ENCODE measurements around the gene CTNNA3. TPM values are rescaled to one million over a fixed set of nuclear protein-coding genes. Genes with fewer than 3 reads are reported as not detected.

The CTNNA3 gene
- total RNA-seq, 1 donor from 2014 or later = 0.13 TPM

DNA sequence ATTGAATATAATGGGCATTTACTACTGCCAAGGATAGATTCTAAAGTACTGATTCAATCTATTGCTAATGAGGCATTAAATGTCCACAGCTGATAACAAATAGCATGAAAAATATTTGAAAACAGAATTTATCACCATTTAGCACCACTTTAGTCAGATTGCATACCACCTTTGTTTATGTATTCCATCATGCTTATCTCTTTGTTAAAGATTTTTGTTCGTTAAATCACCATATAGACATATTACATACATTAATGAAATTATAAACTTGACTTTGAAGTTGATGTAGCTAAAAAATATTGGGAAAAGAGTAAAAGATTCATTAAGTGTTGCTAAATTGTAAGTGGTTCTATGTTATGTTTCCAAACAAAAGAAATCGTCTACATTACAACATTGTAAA is 1022.9 kb downstream of the CTNNA3 start:
- DNase-seq (ENCODE audit: low read depth in 2 of 2) = no peak

DNA sequence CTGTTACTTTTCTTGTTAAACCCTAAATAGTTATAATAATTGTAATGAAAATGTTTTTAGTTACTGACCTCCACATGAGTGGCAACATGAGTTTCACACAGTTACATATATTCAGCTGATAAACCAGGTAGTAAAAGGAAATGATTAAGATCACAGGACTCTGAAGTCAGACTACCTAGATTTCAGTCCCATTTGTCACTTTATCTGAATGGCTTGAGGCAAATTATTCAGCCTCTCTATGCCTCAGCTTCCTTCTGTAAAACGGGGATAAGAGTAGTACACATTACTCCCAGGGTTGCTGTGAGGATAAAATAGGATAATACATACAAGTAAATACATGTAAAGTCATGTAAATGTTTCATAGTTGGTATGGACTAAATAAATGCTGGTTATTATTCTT is 1024.4 kb downstream of the CTNNA3 start:
- DNase-seq (ENCODE audit: low read depth in 2 of 2) = no peak

DNA sequence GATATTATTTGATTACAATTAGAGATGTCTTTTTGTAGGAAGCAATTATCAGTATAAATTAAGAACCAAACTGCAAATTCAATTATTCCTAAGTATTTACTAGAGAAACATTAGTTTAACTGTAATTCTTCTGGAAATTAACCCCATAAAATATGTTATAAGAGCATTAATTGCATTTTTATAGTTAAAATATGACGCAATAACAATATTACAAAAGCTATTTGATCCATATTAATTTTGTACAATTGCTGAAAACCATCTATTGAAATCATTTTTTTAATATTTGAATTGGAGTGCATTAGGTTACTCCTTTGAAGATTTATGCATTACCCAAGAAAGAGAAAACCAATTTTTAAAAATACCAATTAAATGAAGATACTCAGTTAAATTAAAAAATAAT is 1024.9 kb downstream of the CTNNA3 start:
- no peak for DNase-seq (ENCODE audit: low read depth in 2 of 2)

DNA sequence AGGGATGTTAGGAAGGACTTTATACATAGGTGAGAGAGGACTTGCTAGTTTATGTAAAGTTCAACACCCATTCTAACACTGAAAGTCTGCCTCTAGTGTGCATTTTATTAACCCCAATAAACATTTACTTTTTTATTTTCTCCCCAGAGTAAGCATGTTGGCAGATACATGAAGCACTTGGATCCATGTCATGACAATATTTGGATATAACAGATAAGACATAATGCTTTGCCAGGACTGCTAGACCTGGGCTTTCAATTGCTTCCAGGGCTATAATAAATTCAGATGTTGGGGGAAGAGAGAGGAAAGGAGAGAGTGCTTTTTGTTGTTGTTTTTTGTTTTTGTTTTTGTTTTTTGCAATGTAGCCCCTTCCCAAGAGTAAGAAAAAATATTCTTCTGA is 1039.5 kb downstream of the CTNNA3 start:
- DNase-seq (ENCODE audit: low read depth in 2 of 2) = no peak

DNA sequence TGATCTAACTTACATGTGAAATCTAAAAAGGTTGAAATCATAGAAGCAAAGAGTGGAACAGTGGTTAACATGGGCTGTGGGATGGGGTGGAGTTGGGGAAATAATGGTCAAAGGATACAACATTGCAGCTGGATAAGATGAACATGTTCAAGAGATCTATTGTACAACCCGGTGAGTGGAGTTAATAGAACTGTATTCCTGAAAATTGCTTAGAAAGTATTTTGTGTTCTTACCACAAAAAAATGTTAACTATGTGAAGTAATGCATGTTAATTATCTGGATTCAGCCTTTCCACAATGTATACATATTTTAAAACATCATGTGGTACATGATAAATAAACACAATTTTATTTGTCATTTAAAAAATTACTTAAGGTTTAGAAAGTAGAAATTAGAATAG is 1041.1 kb downstream of the CTNNA3 start:
- no peak for DNase-seq (ENCODE audit: low read depth in 2 of 2)

DNA sequence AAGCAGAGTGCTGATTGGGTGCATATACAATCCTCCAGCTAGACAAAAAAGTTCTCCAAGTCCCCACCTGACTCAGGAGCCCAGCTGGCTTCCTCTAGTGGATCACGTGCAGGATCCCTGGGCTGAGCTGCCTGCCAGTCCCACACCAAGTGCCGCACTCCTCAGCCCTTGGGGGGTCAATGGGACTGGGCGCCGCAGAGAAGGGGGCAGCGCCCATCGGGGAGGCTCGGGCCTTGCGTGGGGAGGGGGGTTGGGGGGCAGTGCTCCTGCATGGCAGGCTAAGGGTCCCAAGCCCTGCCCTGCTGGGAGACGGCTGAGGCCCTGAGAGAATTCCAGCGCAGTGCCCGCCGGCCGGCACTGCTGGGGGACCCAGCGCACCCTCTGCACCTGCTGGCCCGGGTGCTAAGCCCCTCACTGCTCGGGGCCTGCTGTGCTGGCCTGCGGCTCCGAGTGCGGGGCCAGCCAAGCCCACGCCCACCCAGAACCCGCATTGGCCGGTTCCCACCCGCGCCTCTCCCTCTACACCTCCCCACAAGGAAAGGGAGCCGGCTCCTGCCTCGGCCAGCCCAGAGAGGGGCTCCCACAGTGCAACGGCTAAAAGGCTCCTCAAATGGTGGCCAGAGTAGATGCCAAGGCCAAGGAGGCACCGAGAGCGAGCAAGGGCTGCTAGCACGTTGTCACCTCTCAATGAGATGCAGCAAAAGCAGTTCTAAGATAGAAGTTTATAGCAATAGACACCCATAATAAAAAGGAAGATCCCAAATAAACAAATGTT is 1044.5 kb downstream of the CTNNA3 start:
- no peak for DNase-seq (ENCODE audit: low read depth in 2 of 2)

DNA sequence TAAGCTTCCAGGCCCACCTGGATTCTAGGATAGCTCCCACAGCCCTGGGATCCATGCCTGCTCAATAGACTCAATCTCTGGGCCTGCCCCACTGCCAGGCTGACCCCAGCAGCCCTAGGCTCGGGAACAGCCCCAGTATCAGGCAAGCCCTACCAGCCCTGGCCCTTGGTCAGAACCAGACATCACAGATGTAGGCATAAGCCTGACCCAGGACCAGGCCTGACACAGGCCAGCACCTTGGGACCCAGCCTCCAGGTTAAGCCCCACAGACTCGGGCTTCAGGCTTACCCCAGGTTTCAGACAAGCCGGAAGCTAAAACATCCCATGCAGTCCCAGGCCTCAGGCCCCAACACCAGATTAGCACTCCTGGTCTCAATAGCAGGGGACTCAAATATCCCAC is 1046.4 kb downstream of the CTNNA3 start:
- DNase-seq (ENCODE audit: low read depth in 2 of 2) = no peak

DNA sequence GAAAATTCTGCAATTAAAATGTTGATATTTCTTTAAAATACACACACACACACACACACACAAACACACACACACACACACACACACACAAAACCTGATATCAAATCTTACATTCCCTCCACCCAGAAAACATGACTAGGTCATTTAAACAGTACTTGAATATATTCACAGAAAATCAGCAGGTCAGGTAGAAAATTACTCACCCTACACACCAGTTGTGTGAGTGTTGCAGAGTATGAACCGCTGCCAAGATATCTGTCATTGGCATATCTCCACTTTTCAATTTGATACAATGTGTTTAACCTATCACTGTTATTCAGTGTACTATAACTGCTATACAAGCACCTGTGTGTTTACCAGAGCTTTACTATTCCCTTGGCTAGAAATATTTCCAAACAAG is 1053.8 kb downstream of the CTNNA3 start:
- DNase-seq (ENCODE audit: low read depth in 2 of 2) = no peak

DNA sequence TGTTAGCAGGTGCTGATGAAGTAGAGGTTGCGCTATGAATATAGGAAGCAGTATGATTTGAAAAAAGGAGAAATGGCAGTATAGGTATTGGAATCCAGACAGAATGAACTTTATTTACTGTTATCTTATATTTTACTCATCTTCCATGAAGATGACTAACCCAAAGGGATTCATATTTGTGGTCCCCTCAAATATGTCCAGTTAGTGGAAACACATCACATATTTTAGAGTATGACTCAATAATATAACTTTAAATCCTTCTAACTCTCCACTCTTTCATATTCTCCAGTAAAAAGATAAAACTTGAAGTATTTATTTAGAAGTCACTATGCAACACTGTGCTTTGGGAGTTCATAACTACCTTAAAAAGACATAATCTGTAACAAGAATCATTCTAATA is 1056.6 kb downstream of the CTNNA3 start:
- DNase-seq (ENCODE audit: low read depth in 2 of 2) = no peak

DNA sequence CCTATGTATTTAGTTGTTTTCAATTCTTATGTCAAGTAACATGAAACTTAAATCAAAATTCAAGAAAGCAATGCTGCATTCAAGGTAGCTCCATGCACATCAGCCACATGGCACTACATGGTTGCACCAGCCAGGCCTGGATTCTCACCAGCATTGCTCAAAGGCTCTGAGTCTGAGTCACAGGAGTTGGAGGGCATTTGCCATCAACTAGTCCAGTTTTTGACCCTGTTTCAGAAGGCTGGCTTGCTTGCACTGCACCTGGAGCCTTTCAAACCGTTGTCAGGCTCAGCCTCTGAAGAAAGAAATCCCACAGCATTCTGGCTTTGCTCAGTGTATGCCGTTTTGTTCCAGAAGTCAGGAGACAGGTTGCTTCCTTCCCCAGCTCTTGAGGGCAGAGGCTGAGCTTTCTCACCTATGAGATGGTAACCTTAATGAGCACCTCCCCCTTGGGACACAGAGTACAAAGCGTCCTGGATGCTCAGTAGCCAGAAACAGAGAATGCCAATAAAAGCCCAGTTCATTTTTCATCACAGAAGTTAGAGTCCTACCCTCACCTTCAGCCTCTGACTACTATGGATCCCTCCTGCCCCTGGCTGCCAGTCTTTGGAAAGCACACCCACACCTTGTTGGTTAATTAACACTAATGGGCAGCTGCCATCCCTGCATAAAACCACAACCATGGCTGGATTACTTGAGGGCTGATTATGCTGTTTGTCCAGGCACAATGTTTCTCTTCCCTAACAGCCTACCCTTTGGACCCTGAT is 1058.5 kb downstream of the CTNNA3 start:
- DNase-seq (ENCODE audit: low read depth in 2 of 2) = no peak

DNA sequence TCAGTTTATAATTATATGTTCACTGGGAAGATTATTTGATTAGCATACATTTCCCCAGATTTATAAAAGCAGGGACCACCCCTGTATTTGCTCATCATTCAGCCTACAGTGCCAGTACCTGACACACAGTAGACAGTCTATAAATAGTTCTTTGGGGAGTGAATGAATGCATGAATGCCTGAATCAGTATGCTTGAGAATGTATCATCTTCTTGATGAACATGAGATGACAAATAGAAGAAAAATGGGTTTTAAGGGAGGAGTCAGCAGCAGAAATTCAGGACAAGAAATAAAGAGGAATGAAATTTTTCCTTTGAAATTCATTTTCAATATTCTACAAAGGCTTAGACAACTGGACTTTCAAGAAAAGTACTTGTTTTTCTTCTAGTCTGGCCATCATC is 1066.0 kb downstream of the CTNNA3 start:
- DNase-seq (ENCODE audit: low read depth in 2 of 2) = no peak

DNA sequence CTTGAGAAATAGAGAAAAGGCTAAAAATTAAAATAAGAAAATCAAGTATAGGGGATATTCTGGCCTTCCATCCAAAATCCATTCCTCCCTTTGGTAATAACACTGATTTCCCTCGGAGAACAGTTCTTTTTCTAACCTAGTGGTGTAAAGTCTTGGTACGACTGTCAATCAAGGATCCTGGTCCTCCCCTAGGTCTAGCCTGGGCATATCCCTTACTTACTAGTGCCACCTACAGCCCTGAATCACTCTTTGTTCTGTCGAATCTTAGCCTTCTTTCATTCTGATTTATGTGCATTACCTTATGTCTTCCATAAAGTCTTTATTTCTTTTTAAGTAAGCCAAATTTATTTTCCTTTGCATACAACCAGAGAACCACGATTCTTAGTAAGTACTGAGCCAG is 1068.8 kb downstream of the CTNNA3 start:
- no peak for DNase-seq (ENCODE audit: low read depth in 2 of 2)

DNA sequence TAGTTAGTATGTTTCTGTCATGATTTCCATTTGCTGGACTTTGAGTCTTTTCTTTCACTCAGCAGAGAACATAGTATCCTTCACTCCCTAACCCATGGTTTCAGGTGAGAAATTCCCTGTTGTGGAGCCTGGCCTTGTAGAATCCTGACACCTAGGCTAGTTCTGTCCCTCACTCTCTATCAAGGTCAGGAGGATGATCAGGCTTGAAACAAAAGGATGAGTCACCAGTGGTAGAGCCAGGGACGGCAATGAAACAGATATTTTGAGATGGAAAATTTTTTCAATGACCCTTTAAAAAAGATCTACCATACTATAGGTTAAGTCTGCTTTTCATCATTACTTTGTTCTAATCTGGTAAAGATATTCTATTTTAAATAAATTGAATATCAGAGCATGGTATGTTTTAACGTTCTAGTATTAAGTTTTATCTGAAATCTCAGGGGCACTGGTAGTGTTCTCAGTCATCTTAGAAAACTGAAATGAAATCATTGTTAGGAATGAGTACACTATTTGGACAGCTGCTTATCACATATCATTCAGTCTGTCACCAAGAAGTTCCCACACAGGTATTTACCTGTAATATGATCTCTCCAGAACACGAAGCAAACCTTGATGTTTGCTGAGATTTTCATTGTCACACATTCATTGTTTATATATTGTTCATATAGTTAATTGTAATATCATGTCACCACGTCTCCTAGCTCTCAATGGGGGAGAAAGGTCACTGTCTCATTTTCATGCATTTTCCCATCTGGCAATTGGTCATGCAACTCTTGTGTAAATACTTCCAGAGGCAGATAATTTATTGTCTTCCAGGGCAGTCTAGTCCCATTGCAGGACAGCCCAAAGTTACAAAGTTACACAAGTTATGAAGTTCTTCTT is 1070.0 kb downstream of the CTNNA3 start:
- no peak for DNase-seq (ENCODE audit: low read depth in 2 of 2)

DNA sequence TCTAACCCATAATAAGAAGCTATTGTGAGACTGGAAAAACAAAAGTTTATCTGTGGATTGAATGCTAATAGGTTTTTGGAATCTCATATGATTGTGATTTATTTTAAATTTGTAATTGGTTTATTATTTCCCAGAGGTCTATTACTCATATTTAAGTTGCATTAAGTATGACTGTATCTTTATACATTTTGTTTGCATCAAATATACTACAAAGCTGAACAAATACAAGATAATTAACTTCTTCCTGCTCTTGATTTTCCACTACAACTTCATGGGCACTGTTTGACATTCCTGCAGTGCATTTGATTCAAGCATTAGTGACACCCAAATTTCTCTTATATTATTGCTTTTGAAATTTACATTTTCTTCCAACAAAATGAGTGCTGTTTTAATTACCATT is 1073.9 kb downstream of the CTNNA3 start:
- DNase-seq (ENCODE audit: low read depth in 2 of 2) = no peak

DNA sequence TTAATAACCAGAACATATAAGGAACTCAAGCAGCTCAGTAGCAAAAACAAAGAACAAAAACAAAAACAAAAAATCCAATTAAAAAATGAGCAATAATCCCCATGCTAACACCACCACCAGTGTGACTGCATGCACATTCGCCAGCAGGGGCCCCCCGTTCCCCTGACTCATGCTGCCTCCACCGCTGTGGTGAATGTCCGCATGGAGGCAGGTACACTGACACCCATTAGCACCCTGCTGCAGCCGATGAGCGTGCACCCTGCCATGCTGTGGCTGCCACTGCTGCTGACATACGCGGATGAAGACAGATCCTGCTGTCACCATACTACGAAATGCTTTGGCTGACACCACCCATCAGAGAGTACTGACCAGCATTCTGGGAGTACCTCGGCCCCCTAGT is 1091.8 kb downstream of the CTNNA3 start:
- no peak for DNase-seq (ENCODE audit: low read depth in 2 of 2)

DNA sequence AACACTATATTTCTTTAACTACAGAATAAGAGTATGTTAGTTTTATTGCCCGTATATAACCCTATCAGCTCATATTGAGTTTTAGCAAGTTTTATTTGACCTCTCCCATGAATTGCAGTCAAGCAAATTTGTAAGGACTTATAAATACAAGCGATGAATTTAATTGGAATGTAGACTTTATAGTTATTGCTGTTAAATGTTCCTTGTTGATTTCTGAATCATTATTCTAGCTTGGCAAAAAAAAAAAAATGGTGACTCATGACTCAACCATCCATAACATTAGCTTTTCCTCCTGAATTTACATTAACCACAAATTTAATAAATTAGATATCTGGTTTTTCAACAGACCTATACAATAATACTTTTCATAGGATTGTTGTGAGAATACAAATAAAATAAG is 1104.1 kb downstream of the CTNNA3 start:
- DNase-seq (ENCODE audit: low read depth in 2 of 2) = no peak

DNA sequence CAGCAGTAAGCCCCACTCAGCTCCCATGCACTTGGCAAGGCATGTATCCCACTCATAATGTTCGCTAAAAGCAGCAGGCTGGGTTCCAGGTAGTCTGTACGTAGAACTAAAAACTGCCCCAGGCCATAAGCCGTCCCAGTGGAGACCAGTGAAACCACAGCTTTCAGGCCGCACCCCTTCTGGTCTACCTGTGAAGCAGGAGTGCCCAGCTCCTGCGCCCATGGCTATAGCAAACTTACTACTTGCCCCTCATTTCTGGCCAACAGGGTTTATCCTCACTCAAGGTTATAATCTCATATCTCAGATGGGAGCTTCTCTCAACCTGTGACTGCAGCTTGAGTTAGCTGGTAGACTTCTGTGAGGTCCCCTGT is 1108.3 kb downstream of the CTNNA3 start:
- no peak for DNase-seq (ENCODE audit: low read depth in 2 of 2)

DNA sequence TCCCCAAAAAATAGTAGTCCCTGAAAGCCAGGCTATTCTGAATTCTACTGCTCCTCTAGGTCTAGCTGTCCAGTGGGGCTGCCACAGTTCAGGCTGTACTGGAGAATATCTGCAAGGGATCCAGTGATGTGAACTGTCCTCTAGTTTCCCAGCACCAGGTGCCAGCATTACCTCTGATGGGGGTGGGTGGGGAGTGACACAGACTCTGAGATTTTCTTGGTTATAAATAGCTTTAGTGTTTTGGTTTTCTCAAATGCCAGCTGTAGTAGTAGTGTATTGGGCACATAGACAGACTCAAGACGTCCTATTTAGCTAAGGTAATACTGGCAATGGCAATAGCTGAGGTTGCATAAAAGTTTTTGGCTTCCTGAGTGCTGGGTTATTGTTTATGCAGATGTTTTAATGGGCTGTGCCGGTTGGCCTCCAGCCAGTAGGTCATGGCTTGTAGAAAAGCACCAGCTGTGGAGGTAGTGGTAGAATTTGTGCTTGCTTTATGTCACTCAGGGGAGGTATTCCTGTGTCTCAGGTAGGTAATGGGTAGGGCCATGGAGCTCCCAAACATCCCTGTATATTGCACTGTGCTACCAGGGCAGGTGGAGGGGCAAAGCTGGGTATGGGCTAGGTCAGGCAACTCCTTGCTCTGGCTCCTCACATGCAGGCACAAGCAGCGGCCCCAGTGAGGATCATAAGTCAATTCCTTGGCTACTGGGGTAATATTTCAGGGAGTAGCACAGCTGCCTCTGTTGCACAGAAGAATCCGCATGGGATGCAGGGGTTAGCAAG is 1108.9 kb downstream of the CTNNA3 start:
- no peak for DNase-seq (ENCODE audit: low read depth in 2 of 2)

DNA sequence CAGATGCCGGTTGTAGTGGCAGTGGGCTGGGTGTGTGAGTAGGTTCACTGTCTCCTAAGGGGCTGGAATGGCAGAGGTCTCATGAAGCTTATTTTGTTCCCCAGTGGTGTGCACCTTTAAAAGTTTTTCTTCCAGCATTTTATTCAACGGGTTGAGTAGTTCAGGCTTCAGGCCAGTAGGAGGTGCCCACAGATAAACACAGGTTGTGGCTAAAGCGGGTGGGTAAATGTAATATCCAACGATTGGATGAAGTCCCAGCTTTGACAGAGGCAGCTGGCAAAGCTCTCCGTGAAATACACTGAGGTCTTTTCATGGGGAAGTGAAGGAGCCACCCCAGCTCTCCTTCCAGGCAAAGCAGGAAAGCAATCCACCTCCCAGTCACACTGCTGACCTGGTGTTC is 1109.9 kb downstream of the CTNNA3 start:
- DNase-seq (ENCODE audit: low read depth in 2 of 2) = no peak

DNA sequence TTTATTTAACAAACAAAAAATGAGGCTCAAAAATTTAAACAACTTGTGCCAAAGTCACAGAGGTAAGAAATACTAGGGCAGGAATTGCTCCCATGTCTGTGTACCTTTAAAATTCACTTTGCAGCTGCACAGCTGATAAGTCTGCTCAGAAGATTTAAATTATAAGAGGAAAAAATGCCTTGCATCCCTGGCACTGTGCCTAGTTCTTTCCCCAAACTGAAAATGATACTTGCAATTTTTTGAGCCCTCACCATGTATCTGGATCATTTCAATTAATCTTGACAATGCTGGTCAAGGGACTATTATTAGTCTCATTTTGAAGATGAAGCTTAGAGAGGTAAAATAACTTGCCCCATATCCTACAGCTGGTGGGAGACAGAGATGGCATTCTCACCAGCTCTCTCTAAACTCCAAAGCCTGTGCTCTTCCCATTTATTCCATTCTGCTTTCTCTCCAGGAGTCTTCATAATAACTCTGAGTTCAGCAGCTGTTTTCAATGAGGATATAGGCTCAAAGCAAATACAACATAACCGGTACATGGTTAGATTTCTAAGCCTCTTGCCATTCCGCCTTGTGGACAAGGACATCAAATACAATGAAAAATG is 1120.6 kb downstream of the CTNNA3 start:
- DNase-seq (ENCODE audit: low read depth in 2 of 2) = no peak

DNA sequence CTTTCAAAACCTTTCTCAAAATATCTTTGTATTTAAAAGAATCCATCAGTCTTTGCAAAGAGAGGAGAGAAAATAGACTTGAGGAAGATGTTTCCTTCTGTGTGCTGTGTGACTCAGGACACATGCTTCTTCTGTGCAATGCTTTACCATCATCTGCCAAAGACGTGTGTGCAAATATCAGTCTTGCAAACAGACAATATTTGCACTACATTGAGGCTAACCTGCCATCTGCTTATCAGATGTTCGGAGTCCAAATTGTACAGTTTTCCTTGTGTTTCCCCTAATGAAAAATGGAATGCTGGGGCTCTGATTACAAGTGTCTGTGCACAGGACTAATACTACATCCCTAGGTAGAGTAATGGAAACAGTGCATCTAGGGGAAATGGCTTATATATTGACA is 1123.3 kb downstream of the CTNNA3 start:
- DNase-seq (ENCODE audit: low read depth in 2 of 2) = no peak

All from dermis microvascular lymphatic vessel endothelial cell (primary cell).